ENCODE measurements around the gene RRP36. TPM values are rescaled to one million over a fixed set of nuclear protein-coding genes. Genes with fewer than 3 reads are reported as not detected.
A peak's percentile ranks its signal among the peaks of the same experiment; 100 is the strongest.

Gene RRP36
- total RNA-seq, 1 experiment from 2014 or later = 63.4 TPM

GRCh38 chr6:43013097-43013842, 8.2 kb upstream of the RRP36 start:
- TF ChIP-seq POLR2AphosphoS5 (IDR thresholded peaks at IDR 0.05; ENCODE audit: low read depth, low read length) (peak; percentile 15; the same call in 1 of the 2 replicates), ATF3 (IDR thresholded peaks at IDR 0.05) (no peak)
- CTCF ChIA-PET = interaction anchor here (2.0 kb wide), 1 partner anchor 29 kb away, joined by 5 read pairs; the partner anchor contains the start of gene PPP2R5D

GRCh38 chr6:43013843-43014433, 7.5 kb upstream of the RRP36 start, which contains the start of the genes KLHDC3 and MEA1:
Gene KLHDC3, plus strand, starts transcription at chr6:43014249. Its CDS starts 2,944 bp downstream, at chr6:43017193.
Gene MEA1, minus strand, starts transcription at chr6:43013946. Its CDS starts 133 bp downstream, at chr6:43013813.
- CTCF ChIA-PET = interaction anchor here (0.6 to 2.0 kb wide), 5 partner anchors 9 to 940 kb away, joined by 3 to 7 read pairs (median 5); partner anchors contain the start of gene PPP2R5D
- BruUV-seq (replicated peaks) = no TSS peak
- H3K36me3 ChIP-seq (ENCODE audit: control insufficient read depth in 1 of 2, insufficient read depth in 2 of 2, low read length in 2 of 2) = peaks cover 27 to 29% of the 10 kb centered on the region in 2 experiments
- no peaks in the 10 kb centered on the region for H4K20me1 ChIP-seq (ENCODE audit: insufficient read depth)
- peaks cover 7 to 20% of the 10 kb centered on the region in 2 experiments; a peak in 2 of 4 replicates for H3K4me1 ChIP-seq (ENCODE audit: control insufficient read depth in 1 of 2, insufficient read depth in 2 of 2, low read length in 2 of 2)
- intact Hi-C loops (cut with micrococcal nuclease) = loop anchor here (1.0 to 5.0 kb wide), 3 partner anchors 43 to 257 kb away; partner anchors contain the start of genes CNPY3, KLC4 and MRPL2
- H2AFZ ChIP-seq (ENCODE audit: low read depth, low read length, poor library complexity, severe bottlenecking) = peak within 1 kb of the TSS; percentile 64
- peak within 1 kb of the TSS; percentile 57 for H3K27ac ChIP-seq (ENCODE audit: low read depth, low read length)
- H3K79me2 ChIP-seq (ENCODE audit: insufficient read depth, low read length) = peaks cover 46% of the 10 kb centered on the region
- H3K4me2 ChIP-seq (ENCODE audit: low read length) = peak within 1 kb of the TSS; percentile 79
- no peaks in the 10 kb centered on the region for H3K9me2 ChIP-seq (ENCODE audit: insufficient read depth)
- H3K9ac ChIP-seq (ENCODE audit: low read length) = peak within 1 kb of the TSS; percentile 84
- H3K27me3 ChIP-seq (ENCODE audit: insufficient read depth, low read length) = no peaks in the 10 kb centered on the region
- POLR2A ChIA-PET = interaction anchor here (0.6 to 2.0 kb wide), 11 partner anchors 10 to 130 kb away, joined by 3 to 14 read pairs (median 4); partner anchors contain the start of genes CUL7, KLC4, MRPL2 and PPP2R5D
- H3K9me3 ChIP-seq (ENCODE audit: control insufficient read depth in 1 of 2, insufficient read depth in 1 of 2, low read depth in 1 of 2, low read length in 2 of 2) = no peaks in the 10 kb centered on the region
- peak within 1 kb of the TSS; percentile 91 to 99 for H3K4me3 ChIP-seq (replicated peaks in 1 of 2; ENCODE audit: low read depth in 1 of 2, low read length in 2 of 2)
- ATAC-seq (peak; percentile 95), DNase-seq (ENCODE audit: low read depth, low spot score) (peak; percentile 100)
- RAD21 ChIA-PET (ENCODE audit: low non-redundant PET in 1 of 2, low total read pairs in 2 of 2, uncharacterized antibody in 2 of 2, unreplicated experiment in 2 of 2) = interaction anchor here in 1 of 2 experiments (0.6 to 0.9 kb wide), 2 partner anchors 8 to 45 kb away, joined by 3 read pairs; partner anchors contain the start of genes KLC4 and MRPL2
- peak; percentile 47 for TF ChIP-seq ZBTB33 (IDR thresholded peaks at IDR 0.05; ENCODE audit: extremely low read depth, insufficient replicate concordance, low read length)
- TF ChIP-seq ELF1 (IDR thresholded peaks at IDR 0.05; ENCODE audit: borderline replicate concordance, low read depth) = no peak
- no peak for TF ChIP-seq SRF (IDR thresholded peaks at IDR 0.05; ENCODE audit: low read depth)
- TF ChIP-seq REST (IDR thresholded peaks at IDR 0.05; ENCODE audit: low read depth) = no peak
- no peak for TF ChIP-seq FOSL1 (IDR thresholded peaks at IDR 0.05; ENCODE audit: low read depth)
- no peak for TF ChIP-seq ATF3 (IDR thresholded peaks at IDR 0.05)
- peak; percentile 72 for TF ChIP-seq YY1 (IDR thresholded peaks at IDR 0.05; ENCODE audit: extremely low read depth, insufficient replicate concordance, low read depth, low read length)

More at GRCh38 chr6:43013097-43013842, 8.2 kb upstream of the RRP36 start:
- peak overlapping the region; percentile 52 for H3K27ac ChIP-seq (ENCODE audit: low read depth, low read length)
- ATAC-seq (peak; percentile 29), DNase-seq (ENCODE audit: low read depth, low spot score) (no peak)
- H3K27me3 ChIP-seq (ENCODE audit: insufficient read depth, low read length) = no peaks in the 10 kb centered on the region
- POLR2A ChIA-PET = interaction anchor here (0.8 to 2.0 kb wide), 8 partner anchors 11 to 131 kb away, joined by 3 to 14 read pairs (median 6); partner anchors contain the start of genes CUL7, KLC4, MRPL2 and PPP2R5D
- intact Hi-C loops (cut with micrococcal nuclease) = loop anchor here (5.0 kb wide), 2 partner anchors 44 to 256 kb away; partner anchors contain the start of genes KLC4 and MRPL2
- peaks cover 7 to 20% of the 10 kb centered on the region in 2 experiments; a peak in 2 of 4 replicates for H3K4me1 ChIP-seq (ENCODE audit: control insufficient read depth in 1 of 2, insufficient read depth in 2 of 2, low read length in 2 of 2)
- RAD21 ChIA-PET (ENCODE audit: low non-redundant PET in 1 of 2, low total read pairs in 2 of 2, uncharacterized antibody in 2 of 2, unreplicated experiment in 2 of 2) = interaction anchor here in 1 of 2 experiments (0.9 kb wide), 1 partner anchor 9 kb away, joined by 3 read pairs; no protein-coding TSS in a partner anchor
- peaks cover 29 to 35% of the 10 kb centered on the region in 2 experiments for H3K36me3 ChIP-seq (ENCODE audit: control insufficient read depth in 1 of 2, insufficient read depth in 2 of 2, low read length in 2 of 2)
- H3K9me2 ChIP-seq (ENCODE audit: insufficient read depth) = no peaks in the 10 kb centered on the region
- H3K9me3 ChIP-seq (ENCODE audit: control insufficient read depth in 1 of 2, insufficient read depth in 1 of 2, low read depth in 1 of 2, low read length in 2 of 2) = no peaks in the 10 kb centered on the region
- H3K4me2 ChIP-seq (ENCODE audit: low read length) = peak overlapping the region; percentile 79
- H3K9ac ChIP-seq (ENCODE audit: low read length) = peak overlapping the region; percentile 84
- BruUV-seq (replicated peaks) = no TSS peak
- peak overlapping the region; percentile 64 for H2AFZ ChIP-seq (ENCODE audit: low read depth, low read length, poor library complexity, severe bottlenecking)
- peak overlapping the region; percentile 91 to 99 for H3K4me3 ChIP-seq (replicated peaks in 1 of 2; ENCODE audit: low read depth in 1 of 2, low read length in 2 of 2)
- no peaks in the 10 kb centered on the region for H4K20me1 ChIP-seq (ENCODE audit: insufficient read depth)
- peaks cover 46% of the 10 kb centered on the region for H3K79me2 ChIP-seq (ENCODE audit: insufficient read depth, low read length)
